G401.6 (cell line): Measurements from ENCODE around the gene ADRB1.

Experiments
- FAIRE-seq: peaks from 2 replicates; lab custom pipeline; 2012; peaks lifted over from hg19 to GRCh38; lab: Jason Lieb, UNC

Gene ADRB1

DNA sequence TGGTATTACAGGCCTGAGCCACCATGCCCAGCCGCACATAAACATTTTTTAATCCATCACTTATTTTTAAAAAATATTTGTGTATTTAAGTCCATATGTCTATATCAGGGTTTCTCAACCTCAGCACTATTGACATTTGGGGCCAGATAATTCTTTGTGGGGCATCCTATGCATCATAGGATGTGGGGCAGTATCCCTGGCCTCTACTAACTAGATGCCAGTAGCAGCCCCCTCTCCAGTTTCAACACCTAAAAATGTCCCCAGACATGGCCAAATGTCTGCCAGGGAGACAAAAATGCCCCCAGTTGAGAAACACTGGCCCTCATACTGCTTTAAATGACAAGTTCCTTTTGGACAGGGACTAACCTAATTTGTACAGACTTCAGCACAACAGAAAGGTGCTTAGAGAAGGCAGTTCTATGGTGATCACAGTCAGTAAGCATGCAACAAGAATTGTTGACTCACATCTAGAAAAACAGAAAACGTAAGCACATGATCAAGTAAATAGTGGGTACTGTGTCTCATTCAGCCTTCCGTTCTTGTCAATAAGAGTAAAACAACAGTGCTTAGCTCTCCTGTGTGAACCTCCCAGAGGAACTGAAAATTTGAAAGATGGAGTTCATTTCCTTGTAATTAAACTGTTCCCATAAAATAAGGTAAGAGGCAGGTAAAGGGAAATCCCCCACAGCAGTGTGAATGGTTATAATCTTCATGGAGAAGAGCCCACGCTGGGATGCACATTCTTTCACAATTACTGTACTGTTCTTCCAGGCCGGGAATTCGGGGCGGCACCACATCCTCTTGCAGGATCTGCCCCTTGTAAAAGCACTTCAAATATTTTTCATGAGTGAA, 17.3 kb upstream of the ADRB1 start:
- peak; percentile 100 for FAIRE-seq

DNA sequence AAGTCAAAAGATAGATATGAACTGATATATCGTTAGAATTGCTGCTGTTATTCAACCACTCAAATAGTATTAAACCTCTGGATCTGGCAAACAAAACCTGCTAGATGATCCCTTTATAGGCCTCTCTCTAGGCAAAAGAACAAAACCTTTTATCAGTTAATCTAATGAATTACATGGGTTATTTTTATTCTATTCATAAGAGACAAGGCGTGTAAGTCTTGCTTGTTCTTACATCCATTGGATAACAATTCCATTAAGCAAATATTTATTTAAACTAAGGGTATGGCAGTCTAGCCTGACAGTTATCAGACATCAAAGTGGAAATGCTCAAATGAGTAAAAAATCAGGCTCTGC, 16.6 kb upstream of the ADRB1 start:
- no peak for FAIRE-seq

GRCh38 chr10:114027951-114028350, 15.7 kb upstream of the ADRB1 start:
- no peak for FAIRE-seq

DNA sequence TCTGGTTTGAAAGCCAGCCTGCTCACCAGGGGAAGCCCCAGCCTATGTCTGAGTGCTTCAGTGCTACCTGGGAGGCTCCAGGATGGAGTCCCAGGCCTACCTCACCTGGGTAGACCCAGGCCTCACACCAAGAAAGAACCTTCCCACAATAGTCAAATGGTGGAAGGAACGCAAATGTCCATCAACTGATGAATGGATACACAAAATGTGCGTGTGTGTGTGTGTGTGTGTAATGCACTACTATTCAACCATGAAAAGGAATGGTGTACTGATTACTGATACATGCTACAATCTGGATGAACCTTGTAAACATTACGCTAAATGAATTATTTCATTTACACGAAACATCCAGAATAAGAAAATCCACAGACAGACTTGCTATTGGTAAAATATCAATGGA, 15.2 kb upstream of the ADRB1 start:
- FAIRE-seq = no peak

DNA sequence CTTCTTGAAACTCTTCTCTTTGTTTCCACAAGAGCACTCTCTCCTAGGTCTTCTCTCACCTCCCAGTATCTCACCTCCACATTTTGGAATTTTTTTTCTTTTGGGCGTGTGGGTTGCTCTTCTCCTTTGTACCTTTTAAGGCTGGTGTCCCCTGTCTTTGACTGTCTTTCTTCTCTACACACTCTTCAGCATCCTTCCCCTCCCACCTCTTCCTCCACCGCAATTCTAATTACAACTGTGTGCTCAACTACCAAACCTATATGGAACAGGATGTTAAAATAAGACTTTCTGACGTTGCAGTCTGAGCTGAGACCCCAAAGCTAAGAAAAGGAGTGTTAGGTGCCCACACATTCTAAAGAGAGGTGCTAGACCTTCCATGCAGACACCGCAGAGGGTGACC, 14.0 kb upstream of the ADRB1 start:
- no peak for FAIRE-seq

- no peak for FAIRE-seq
Observed at GRCh38 chr10:114030140-114030539, 13.5 kb upstream of the ADRB1 start.

DNA sequence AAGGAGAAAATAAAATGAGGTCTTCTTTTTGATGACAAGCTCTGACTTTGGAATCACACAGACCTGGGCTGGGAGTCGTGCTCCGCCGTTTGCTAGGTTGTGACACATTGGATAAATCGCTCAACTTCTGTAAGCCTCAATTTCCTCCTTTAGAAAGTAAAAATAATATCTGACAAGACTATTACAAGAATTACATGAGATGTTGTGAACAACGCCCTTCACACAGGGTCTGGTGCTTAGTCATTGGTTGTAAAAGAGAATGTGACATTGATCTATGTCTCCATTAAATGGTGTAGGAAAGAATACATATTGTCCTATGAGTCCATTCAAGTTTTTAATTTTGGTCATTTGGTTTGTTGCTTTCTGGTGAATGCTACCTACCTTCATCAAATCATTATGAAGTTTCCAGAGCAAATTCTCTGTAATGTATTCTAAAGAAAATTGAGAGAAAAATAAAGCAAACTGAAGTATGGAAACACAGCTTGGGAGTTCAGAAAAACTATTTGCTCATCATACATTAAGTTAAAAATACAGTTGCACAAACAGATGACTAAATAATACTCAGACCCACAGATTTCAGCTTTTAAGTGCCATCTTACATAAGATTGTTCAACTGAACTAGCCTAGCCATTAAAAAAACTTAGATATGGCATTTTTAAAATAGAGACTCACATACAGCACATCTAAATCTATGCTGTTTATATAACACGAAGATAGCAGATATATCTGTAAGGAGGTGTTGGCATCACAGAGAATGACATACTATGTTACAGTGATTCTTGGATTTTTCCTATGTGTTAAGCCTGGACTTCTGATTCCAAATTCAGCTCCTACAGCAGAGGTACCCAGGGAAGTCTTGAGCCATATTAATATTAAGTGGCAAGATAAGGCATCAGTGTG, 12.3 kb upstream of the ADRB1 start:
- peak; percentile 98 for FAIRE-seq

GRCh38 chr10:114033566-114033965, 10.1 kb upstream of the ADRB1 start:
- FAIRE-seq = peak; percentile 8

DNA sequence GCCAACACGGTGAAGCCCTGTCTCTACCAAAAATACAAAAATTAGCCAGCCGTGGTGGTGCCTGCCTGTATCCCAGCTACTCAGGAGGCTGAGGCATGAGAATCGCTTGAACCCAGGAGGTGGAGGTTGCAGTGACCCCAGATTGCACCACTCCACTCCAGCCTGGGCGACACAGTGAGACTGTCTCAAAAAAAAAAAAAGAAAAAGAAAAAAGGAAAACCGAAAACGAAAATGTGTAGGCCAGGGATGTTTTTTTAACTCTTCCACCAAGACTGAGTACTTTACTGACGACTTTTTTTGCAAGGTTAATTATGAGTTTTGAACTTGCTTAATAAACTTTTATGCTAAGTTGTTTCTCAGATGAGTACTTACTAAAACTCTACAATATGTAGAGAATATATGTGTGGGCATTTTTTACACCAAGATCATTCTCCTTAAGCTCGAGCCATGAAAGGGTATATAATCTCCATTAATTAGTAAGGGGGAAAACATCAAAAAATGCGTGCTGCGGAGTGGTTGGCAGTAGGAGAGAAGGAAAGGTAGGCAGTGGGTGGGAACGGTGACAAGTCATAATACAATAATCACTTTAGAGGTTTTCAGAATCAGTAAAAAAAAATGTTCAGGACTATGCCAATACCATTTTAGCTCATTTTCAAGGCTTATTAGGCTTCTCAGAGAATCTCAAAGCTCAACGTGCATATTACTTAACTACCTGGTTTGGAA, 8.6 kb upstream of the ADRB1 start:
- FAIRE-seq = peak; percentile 93

DNA sequence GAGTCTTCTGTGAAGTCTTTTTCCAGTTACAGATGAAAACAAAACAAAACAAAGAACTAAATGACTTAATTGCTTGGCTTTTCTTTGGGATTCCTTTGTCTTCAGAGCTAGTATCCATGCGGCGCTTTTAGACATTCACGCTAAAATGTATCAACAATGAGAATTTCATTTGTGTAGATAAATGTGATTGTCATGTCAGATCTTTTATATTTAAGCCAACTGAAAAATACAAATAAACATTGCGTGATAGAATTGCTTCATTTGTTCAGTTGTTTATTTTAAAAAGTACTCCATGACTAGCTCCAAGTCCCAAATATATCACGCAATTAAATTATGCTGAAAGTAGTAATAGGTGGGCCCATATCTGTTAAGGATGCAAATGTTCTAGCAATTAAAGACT, 7.9 kb upstream of the ADRB1 start:
- no peak for FAIRE-seq

GRCh38 chr10:114038819-114039218, 4.8 kb upstream of the ADRB1 start:
- peak; percentile 92 for FAIRE-seq

- FAIRE-seq = peak; percentile 92
Observed at GRCh38 chr10:114041166-114041565, 2.5 kb upstream of the ADRB1 start.

GRCh38 chr10:114042895-114043531, 653 bp upstream of the ADRB1 start:
- peak; percentile 92 for FAIRE-seq

GRCh38 chr10:114044247-114045135, 825 bp downstream of the ADRB1 start:
- FAIRE-seq = no peak

GRCh38 chr10:114045136-114046086, 1.7 kb downstream of the ADRB1 start:
- FAIRE-seq = no peak

DNA sequence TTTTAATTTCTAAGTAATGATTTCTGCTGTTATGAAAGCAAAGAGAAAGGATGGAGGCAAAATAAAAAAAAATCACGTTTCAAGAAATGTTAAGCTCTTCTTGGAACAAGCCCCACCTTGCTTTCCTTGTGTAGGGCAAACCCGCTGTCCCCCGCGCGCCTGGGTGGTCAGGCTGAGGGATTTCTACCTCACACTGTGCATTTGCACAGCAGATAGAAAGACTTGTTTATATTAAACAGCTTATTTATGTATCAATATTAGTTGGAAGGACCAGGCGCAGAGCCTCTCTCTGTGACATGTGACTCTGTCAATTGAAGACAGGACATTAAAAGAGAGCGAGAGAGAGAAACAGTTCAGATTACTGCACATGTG, 2.4 kb downstream of the ADRB1 start:
- no peak for FAIRE-seq

GRCh38 chr10:114048472-114048871, 4.8 kb downstream of the ADRB1 start:
- no peak for FAIRE-seq

DNA sequence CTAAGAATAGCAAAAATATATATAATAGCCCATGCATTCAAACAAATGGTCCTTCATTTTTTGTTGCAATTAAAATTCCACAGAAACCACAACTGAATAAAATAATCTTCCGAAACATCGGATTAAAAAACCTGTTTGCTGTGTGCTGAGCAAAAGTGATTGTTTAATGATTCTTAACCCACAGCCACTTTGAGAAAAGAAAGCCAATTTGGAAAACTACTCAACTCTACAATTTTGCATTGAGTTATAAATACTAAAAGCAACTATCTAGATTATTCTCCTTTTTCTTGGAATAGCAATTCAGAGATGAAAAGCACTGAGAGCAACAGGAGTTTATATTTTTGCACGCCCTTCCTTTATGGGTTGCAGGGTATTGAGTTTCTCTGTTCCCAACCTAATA, 8.0 kb downstream of the ADRB1 start:
- FAIRE-seq = no peak

DNA sequence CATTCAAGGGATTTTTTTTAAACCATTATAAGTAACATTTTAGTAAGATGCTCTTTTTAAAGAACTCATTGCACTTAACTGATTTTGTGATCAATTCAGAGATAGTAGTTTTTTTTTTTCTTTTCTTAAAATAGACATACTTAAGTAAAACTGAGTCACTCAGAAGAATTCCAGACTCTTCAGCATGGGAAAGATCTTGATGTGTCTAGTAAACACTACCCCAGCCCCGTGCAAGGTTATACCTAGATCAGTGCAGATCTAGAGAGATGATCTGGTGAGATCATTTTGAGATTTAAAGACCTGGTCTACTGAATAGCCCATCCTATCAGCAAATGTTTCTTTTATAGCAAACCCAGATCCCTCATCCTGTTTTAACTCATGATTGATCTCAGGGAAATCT, 8.6 kb downstream of the ADRB1 start:
- no peak for FAIRE-seq

GRCh38 chr10:114053946-114054345, 10.3 kb downstream of the ADRB1 start:
- no peak for FAIRE-seq
